DMS53 treated with DMSO at 0.1 percent for 48 hours (cell line): Measurements from ENCODE around the gene MIPEP.

Experiments
- DNase-seq: peaks from one replicate; lab custom pipeline; 2025; ENCODE audit not compliant: unreplicated experiment; lab: John Stamatoyannopoulos, UW

MIPEP gene

GRCh38 chr13:23722726-23723453, 166.3 kb downstream of the MIPEP start:
- no peak for DNase-seq

DNA sequence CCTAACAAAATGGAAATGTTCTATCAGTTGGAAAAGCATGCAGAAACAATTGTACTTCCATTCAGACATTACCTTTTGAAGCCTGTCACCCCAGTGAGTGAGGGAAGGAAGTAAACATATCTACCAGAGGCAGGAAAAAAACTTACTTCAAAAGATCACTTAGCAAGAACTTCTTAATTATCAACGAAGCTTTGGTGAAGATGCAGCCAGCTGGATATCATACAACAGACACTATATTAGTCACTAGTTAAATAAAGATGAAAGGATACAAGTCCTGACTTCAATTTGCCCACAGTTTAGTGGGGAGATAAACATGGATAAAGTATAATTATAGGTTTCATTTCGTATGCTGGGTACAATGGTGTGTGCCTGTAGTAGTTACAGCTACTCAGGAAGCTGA, 170.2 kb downstream of the MIPEP start:
- DNase-seq: peak; percentile 73

DNA sequence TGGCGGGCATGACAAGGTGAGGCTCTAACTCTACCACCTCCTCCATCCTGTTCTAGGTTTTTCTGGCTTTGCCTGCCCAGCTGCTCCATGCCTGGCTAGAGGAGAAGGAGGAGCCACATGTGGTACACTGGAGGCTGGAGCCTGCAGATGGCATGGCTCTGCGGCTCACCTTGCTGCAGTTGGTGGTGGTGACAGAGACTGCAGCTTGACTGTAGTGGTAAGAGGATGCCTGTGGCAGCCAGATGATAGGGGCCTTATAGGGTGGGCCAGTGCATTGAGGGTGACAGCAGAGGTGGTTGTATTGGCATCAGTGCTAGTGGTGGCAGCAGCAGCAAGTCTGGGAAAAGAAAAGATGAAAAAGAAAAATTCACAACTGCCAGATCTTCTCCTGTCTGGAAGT, 172.8 kb downstream of the MIPEP start:
- no peak for DNase-seq

GRCh38 chr13:23715762-23716235, 173.4 kb downstream of the MIPEP start:
- peak; percentile 54 for DNase-seq

GRCh38 chr13:23715092-23715761, 174.0 kb downstream of the MIPEP start:
- peak; percentile 28 for DNase-seq

DNA sequence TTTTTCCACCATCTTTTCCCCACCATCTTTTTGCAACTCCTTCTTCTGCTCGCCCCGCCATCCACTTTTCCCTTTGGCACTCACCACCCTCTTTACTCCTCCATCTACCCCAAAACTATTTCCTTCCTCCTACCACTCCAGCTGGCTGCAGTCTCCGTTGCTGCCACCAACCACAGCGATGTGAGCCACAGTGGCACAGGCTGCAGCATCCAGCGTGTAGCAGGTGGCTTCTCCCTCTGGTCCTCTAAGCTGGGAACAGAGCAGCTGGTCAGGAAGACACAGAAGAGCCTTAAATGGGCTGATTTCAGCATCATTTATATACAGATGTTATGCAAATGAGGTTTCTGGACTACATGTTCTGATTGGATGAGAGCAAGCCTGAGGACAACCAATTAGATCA, 174.5 kb downstream of the MIPEP start:
- no peak for DNase-seq

DNA sequence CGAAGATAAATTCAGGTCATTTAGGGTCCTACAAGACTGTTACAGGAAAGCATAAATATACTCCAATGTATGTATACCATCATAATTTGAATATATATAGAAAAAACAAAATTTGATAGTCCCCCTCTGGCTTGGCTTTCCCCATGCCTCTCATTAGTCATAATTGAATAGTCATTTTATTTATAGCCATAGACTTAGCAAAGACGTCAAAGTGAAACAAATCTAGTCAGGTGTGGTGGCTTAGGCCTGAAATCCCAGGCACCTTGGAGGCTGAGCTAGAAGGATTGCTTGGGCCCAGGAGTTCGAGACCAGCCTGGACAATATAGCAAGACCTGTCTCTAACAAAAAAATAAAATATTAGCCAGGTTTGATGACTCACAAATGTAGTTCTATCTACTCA, 177.8 kb downstream of the MIPEP start:
- DNase-seq: no peak

- no peak for DNase-seq
Observed at GRCh38 chr13:23710366-23710765, 178.8 kb downstream of the MIPEP start.

- no peak for DNase-seq
Observed at GRCh38 chr13:23709536-23709935, 179.7 kb downstream of the MIPEP start.

DNA sequence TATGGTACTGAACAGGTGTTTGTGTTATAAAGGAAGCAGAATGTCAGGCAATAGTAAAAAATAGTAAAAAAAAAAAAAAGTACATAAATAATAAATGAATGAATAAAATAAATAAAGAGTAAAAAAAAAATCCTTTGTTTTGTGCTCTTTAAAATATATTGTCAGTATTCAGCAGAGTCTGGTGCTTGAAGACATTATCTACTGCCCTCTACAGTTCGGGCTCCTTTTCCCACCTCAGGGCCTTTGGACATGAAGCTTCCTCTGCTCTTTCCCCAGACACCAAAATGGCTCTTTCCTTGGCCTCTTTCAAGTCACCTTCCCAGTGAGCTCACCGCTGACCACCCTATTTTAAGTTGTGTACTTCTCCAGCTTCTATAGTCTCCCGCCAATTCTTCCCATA, 181.5 kb downstream of the MIPEP start:
- peak; percentile 30 for DNase-seq

GRCh38 chr13:23705583-23705982, 183.6 kb downstream of the MIPEP start:
- no peak for DNase-seq

DNA sequence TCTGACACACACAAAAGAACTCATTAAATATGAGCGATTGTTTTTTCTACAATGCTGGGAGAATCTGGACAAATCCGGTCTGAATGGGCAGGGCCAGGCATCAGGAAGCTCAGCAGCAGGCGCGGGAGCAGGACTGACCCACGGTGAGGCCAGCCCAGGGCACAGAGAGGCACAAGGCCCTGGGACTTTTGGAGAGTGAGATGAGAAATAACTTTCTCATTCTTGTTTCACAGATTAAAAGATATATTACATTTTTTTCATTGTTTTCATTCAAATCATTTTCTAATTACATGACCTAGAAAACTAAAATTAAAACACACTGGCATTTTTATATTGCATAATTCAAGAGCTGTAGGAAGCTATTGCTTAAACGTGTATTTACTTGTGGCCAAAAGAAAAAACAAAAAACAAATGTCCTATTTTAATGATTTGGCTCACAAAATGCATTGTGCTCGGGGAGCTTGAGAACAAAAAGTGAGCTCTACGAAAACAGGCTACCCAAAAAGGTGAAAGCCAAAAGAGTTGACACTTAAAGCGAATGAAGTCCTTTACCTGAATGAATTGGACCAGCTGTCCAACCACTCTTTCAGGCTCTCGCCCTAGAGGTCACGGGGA, 185.8 kb downstream of the MIPEP start:
- DNase-seq: no peak

GRCh38 chr13:23701636-23702035, 187.6 kb downstream of the MIPEP start:
- no peak for DNase-seq

GRCh38 chr13:23701186-23701585, 188.0 kb downstream of the MIPEP start:
- DNase-seq: no peak

GRCh38 chr13:23699271-23699670, 189.9 kb downstream of the MIPEP start:
- no peak for DNase-seq

- DNase-seq: no peak
Observed at GRCh38 chr13:23697772-23698313, 191.4 kb downstream of the MIPEP start.

DNA sequence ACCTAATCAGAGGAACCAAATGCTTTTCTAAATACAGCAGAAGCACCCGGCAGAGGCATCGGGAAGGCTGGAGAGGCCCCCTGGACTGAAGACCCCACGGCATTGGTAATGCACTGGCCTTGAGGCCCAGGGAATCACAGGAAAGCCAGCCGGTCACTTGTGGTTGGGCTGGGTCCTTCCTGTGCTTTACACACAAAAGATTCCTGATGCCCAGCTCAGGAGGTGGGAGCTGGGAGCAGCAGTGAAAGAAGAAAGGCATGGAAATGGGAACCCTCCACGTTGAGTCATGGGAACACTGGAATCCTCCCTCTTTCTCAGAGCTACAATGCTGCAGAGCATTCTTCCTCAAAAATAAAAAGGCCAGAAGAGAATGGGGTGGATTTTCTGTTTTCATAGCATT, 192.6 kb downstream of the MIPEP start:
- no peak for DNase-seq

GRCh38 chr13:23695711-23696464, 193.3 kb downstream of the MIPEP start:
- no peak for DNase-seq

DNA sequence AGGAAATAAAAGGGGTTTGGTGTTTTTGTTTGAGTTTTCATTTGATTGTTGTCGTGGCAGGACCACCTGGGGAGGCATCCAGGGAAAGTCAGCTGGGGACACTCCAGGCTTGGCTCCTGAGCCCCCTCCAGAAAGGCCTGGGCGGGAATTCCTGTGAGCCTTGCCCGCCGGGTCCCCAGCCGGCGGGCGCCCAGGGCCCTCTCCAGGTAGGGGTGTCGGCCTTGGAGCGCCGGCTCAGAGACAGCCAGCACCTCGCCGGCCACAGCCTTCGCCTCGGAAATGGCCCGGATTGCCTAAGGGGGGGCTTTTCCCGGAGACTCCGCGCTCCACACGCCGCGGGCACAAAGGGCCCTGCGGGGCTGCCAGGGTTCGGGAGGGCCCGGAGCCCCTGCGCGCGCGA, 194.0 kb downstream of the MIPEP start:
- DNase-seq: no peak

GRCh38 chr13:23692816-23693215, 196.4 kb downstream of the MIPEP start:
- DNase-seq: no peak

DNA sequence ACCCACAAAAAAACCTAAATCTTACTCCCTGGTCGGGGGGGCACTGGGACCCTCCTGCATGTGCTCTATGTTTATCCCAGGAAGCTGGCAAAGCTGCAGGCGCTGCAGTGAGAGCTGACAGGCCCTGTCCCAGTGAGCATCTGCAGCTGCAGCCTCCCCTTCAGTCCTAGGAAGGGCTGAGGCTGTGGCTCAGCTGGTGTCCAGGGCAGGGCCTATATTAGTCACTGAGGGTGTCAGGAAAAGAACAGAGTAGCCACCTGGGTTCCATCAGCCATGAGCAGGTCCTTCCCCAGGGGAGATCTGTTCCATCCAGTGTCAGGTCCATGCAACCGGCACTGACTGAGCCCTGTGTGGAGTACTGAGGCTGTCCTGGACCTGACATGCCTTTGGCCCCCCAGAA, 198.5 kb downstream of the MIPEP start:
- no peak for DNase-seq
